HL-60 (cell line): ENCODE results near the gene NMT1.

Source experiments
- DNase-seq, 2 experiments: peaks; one replicate each; pipeline ENCODE4 v3.0.0-alpha.2; 2010 to 2020; ENCODE audit warnings: low read depth in 1 of 2, low spot score in 1 of 2
- H3K27ac ChIP-seq: fragments of 250-450 bp; sonication (Bioruptor Pico); replicated peaks from 2 replicates; pipeline ENCODE4 v1.5.1; 2020; ENCODE audit warnings: mild to moderate bottlenecking, moderate library complexity
- H3K27me3 ChIP-seq: fragments of 250-450 bp; sonication (Bioruptor Pico); 2 replicates; pipeline ENCODE4 v1.5.1; 2021; ENCODE audit warnings: mild to moderate bottlenecking, moderate library complexity; ENCODE audit not compliant: insufficient read depth, poor library complexity, severe bottlenecking
- H3K4me3 ChIP-seq: replicated peaks from 2 replicates; pipeline ENCODE4 v1.5.1; 2011; ENCODE audit warnings: mild to moderate bottlenecking, control low read depth, low read length; ENCODE audit not compliant: insufficient read depth
- GABPA ChIP-seq: IDR thresholded peaks from 2 replicates; pipeline ENCODE4 v1.6.1; 2012; ENCODE audit warnings: low read depth
- POLR2AphosphoS5 ChIP-seq: IDR thresholded peaks from 2 replicates; pipeline ENCODE4 v1.6.1; 2012; ENCODE audit warnings: low read depth
- SPI1 ChIP-seq: IDR thresholded peaks from 2 replicates; pipeline ENCODE4 v1.6.1; 2012; ENCODE audit warnings: low read depth, mild to moderate bottlenecking, borderline replicate concordance
- TF ChIP-seq, protein P1 (sequence below): IDR thresholded peaks from 2 replicates; pipeline ENCODE4 v1.6.1; 2012; ENCODE audit warnings: low read depth; ENCODE audit not compliant: insufficient replicate concordance
- TF ChIP-seq, protein P2 (sequence below): IDR thresholded peaks from one replicate; pipeline ENCODE4 v1.5.1; 2011; ENCODE audit warnings: low read length, control low read depth, inconsistent platforms; ENCODE audit not compliant: insufficient read depth

NMT1 gene

DNA sequence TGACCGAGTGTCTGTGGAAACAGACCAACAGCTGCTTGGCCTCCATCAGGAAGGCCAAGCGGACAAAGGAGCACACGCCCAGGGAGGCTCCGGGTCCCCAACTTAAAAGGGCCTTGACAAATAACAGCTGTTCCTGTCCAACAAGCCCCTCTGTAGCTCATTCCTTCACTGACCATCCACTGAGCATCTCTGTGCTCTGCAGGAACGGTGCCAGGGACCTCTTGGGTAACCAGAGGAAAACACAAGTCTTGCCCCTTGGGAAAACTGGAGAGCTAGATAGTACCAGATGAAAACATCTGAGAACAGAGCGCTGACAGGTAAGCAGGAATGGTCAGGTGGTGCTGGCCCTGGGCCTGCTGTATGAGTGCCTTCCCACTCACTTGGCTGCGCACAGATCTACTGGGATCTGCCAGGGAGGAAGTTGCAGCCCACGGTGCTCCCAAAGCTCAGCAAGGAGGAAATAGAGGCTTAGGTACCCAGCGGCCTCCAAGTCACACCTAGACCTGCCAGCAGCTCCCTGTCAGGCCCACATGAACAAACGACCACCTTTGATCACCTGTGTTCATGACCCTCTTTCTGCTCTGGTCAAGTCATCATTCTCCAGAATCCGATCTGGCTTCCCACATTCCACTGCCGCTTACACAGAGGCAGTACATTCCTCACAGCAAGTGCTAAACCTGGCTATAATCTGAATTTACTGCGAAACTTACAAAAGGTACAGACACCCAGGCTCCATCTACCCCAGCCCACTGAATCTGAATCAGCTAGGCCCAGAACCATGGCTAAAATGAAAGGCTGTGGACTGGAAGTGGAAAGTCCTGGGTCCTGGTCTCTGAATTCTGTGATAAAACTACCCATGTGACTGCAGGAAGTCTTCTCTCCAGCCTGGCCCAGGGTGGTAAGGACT lies 22.1 kb upstream of the NMT1 start:
- no peak for TF ChIP-seq POLR2AphosphoS5
- TF ChIP-seq SPI1 = no peak
- TF ChIP-seq GABPA = no peak
- TF ChIP-seq, protein P1, sequence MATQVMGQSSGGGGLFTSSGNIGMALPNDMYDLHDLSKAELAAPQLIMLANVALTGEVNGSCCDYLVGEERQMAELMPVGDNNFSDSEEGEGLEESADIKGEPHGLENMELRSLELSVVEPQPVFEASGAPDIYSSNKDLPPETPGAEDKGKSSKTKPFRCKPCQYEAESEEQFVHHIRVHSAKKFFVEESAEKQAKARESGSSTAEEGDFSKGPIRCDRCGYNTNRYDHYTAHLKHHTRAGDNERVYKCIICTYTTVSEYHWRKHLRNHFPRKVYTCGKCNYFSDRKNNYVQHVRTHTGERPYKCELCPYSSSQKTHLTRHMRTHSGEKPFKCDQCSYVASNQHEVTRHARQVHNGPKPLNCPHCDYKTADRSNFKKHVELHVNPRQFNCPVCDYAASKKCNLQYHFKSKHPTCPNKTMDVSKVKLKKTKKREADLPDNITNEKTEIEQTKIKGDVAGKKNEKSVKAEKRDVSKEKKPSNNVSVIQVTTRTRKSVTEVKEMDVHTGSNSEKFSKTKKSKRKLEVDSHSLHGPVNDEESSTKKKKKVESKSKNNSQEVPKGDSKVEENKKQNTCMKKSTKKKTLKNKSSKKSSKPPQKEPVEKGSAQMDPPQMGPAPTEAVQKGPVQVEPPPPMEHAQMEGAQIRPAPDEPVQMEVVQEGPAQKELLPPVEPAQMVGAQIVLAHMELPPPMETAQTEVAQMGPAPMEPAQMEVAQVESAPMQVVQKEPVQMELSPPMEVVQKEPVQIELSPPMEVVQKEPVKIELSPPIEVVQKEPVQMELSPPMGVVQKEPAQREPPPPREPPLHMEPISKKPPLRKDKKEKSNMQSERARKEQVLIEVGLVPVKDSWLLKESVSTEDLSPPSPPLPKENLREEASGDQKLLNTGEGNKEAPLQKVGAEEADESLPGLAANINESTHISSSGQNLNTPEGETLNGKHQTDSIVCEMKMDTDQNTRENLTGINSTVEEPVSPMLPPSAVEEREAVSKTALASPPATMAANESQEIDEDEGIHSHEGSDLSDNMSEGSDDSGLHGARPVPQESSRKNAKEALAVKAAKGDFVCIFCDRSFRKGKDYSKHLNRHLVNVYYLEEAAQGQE = no peak
- TF ChIP-seq, protein P2, sequence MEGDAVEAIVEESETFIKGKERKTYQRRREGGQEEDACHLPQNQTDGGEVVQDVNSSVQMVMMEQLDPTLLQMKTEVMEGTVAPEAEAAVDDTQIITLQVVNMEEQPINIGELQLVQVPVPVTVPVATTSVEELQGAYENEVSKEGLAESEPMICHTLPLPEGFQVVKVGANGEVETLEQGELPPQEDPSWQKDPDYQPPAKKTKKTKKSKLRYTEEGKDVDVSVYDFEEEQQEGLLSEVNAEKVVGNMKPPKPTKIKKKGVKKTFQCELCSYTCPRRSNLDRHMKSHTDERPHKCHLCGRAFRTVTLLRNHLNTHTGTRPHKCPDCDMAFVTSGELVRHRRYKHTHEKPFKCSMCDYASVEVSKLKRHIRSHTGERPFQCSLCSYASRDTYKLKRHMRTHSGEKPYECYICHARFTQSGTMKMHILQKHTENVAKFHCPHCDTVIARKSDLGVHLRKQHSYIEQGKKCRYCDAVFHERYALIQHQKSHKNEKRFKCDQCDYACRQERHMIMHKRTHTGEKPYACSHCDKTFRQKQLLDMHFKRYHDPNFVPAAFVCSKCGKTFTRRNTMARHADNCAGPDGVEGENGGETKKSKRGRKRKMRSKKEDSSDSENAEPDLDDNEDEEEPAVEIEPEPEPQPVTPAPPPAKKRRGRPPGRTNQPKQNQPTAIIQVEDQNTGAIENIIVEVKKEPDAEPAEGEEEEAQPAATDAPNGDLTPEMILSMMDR = no peak
- Histone ChIP-seq H3K27ac (no peak overlapping the region), H3K27me3 (no peaks in the 10 kb centered on the region), H3K4me3 (no peak overlapping the region)
- DNase-seq = no peak

DNA sequence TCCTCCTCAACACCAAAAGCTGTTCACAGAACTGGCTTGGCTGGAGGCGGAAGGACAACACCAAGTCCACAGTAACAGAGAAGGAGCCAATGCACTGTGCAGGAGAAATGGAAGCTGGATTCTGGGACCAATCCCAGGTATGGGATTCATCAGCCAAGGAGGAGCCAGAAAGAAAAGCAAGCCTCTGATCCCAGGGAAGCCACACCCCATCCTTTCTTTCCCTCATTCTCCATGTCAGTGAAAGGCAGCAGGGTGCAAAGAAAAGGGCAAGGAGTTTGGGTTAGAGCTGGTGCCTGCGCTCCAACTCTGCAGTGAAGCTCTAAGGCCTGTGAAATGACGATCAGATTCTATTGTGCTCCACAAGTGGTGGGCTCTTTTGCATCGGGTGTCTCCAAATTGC lies 20.7 kb upstream of the NMT1 start:
- no peak for DNase-seq
- Histone ChIP-seq H3K27ac (no peak overlapping the region), H3K27me3 (no peaks in the 10 kb centered on the region), H3K4me3 (no peak overlapping the region)
- TF ChIP-seq GABPA (no peak), POLR2AphosphoS5 (no peak), SPI1 (no peak)
- TF ChIP-seq, protein P2 = no peak
- TF ChIP-seq, protein P1 = no peak

DNA sequence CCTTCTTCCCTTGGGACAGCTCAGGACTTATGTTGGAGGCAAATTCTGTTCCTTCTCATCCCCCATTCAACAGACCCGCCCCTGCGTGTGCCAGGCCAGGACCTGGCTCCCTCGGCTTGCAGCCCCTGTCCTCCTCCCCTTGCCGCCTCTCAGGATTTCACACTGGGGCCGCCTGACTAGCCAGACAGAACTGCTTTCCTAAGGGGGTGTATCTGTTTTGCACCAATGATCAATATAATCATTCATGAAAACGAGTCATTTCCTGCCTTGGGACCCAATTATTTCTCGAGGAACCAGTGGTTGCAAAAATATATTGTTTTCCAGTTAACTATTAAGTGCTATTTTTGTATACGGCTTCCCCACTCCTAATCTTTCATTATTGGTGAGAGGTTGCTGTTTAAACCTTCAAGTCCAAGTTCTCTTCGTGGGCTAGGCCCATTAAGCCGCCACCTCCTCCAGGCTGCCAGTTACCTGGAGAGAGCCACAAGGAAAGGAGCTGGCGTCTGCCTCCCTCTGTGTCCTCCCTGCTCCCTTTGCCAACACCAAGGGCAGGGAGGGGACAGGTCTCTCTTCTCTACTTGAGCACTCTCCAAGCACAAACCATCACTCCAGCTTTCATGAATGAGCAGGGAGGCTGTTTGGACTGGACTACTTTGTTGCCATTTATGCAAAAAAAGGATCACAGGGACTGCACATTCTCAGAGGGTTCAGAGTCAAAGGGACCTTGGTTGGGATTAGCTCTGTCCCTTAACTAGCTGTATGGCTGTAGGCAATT lies 18.6 kb upstream of the NMT1 start:
- Histone ChIP-seq H3K27ac (no peak overlapping the region), H3K27me3 (no peaks in the 10 kb centered on the region), H3K4me3 (no peak overlapping the region)
- no peak for DNase-seq
- TF ChIP-seq, protein P2 = no peak
- TF ChIP-seq SPI1 (no peak), GABPA (no peak), POLR2AphosphoS5 (no peak)
- TF ChIP-seq, protein P1 = no peak
